GM21367 (cell line): ENCODE data around the gene MKLN1.
A peak's percentile ranks its signal among the peaks of the same experiment; 100 is the strongest.
"Not testable (repeated sequence)": the region's sequence is repeated elsewhere in the genome, so short reads cannot be mapped to it uniquely, and the experiment has no call there.

Source experiments
- ATAC-seq: cut with Tn5 transposase; IDR thresholded peaks from one replicate; pipeline ENCODE4 v1.9.1; 2021; ENCODE audit not compliant: unreplicated experiment

Gene MKLN1

DNA sequence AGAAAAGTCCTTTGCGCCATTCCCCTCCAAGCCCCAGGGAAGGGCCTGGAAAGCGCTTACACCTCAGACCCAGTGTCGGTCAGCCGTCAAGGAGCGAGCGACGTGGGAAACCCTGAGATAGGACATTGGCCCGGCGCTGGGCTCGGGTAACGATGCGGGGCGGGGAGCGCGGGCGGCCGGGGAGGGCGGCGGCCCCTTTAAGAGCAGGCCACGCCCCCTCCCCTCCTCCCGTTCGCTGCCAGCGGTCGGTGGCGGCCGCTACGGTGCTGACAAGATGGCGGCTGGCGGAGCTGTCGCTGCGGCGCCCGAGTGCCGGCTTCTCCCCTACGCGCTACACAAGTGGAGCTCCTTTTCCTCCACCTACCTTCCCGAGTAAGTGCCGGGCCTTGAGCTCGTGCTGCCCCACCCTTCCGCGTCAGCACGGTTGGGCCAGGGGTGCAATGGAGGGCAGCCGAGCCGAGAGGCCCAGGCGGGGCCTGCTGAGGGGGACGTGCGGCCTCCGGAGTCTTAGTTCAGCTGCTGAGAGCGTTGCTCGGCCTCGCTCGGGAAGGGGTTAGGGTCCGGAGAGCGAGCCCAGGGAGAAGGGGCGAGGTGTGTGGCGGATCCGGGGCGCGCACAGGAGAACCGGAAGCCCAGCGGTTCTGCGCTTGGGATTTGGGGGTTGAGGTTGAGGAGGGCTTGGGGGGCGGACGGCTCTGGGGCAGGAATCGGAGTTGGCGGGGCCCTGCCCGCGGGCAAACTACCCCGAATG lies at the start of gene MKLN1:
TSS of gene MKLN1 (plus strand) at position 251 of the 751 bp plus-strand sequence. CDS start at position 275, 24 bp downstream.
- ATAC-seq, result peak; percentile 86

DNA sequence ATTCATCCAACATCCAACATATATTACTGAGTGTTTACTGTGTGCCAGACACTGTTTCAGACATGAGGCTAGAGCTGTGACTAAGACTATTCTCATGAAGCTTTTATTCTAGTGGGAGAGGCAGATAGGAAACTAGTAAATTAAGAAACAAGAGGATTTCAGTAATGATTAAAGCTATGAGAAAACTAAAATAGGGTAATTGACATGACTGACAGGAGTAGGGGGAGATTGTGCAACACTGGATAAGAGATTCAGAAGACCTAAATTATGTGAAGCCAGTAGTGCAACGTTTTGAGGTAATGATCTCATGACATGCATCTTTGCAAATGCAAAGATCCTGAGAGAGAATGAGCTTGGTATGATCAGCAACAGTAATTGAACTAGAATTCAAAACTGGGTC lies 48.6 kb upstream of the MKLN1 start:
- no peak for ATAC-seq

DNA sequence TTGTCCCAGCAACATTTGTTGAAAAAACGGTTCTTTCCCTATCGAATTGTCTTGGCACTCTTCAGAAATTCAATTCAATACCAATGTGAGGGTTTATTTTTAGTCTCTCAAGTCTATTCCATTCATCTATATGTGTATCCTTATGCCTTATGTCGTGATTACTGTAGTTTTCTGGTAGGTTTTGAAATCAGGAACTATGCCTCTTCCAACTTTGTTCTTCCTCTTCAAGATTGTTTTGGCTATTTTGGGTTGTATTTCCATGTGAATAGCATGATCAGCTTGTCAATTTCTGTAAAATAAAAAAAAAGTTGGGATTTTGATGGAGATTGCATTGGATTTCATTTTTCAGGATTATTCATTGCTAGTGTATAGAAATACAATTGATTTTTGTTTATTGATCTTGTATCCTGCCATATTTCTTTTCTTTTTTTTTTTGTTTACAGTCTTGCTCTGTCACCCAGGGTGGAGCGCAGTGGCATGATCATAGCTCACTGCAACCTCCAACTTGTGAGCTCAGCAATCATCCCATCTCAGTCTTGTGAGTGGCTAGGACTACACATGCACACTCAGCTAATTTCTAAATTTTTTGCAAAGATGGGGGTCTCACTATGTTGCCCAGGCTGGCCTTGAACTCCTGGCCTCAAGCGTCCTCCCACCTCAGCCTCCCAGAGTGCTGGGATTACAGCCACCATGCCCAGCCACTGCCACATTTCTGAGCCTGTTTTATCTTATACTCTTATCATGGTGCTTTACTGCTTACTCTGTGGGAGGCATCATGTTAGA lies 46.2 kb upstream of the MKLN1 start:
- no peak for ATAC-seq

DNA sequence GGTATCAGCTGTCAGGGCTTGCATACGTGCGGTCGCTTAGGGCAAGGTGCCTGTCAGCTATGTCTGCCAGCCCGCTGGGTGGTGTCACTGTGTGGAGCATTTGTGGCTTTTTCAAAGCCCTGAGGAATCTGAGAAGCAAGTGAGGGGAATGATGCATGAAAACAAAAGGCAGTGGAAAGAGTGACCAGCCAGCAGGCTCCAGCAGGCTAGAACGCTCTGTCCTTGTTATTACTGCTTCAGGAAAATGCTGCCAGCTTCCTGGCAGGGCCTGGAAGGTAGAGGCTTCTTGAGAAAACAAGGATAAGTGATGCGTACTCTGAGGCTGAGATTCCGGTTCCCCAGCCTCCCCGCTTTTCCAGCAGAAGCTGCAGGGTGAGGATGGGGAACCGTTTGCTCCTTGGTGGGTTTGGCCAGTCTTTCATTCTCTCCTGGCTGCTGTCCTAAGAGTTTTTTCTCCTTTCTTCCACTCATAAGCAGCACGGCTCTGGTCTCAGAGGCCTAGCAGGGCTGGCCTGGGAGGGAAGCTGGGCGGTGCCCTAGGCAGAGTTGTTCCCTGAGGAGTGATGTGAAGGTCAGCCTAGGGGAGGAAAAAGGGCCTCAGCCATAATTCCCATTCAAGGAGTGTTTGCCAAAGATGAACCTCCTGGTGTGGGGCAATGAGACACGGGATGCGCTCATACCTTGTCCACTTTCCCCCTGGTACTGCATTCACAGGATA lies 42.8 kb upstream of the MKLN1 start:
- no peak for ATAC-seq

DNA sequence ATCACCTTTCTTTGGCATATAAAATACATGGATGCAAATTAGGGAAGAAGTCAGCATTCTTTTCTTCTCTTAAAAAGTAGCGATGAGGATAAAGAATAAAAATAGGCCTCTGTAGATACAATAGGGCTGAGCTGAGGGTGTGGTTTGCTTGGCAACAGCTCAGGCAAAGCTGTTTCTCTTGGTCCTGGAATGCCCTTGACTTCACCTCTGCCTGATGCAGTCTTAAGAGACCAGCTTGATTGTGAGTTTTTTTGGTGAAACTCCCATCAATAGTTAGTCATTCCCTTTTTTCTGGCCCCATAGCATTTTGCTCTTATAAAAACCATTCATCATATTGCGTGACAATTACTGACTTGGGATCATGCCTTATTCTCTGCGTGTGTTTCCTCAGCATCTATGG lies 42.1 kb upstream of the MKLN1 start:
- ATAC-seq, result no peak

DNA sequence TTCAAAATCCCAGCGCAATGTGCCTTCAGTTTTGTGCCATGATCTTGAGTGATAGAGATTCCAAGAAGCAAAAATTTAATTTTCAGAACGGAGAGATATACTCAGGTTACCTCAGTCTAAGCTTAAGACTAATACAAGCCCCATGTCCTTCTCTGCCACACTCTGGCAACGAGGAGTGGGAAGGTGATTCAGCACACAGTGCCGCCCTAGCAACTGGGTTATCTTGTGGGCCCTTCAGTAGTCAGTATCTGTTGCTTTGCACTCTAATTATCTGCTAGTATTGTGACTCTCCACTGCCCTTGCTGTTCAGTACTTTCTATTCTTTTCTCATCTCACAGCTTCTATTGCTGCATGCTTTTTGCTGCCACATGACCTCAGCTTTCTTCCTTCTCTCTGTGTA lies 39.2 kb upstream of the MKLN1 start:
- no peak for ATAC-seq

DNA sequence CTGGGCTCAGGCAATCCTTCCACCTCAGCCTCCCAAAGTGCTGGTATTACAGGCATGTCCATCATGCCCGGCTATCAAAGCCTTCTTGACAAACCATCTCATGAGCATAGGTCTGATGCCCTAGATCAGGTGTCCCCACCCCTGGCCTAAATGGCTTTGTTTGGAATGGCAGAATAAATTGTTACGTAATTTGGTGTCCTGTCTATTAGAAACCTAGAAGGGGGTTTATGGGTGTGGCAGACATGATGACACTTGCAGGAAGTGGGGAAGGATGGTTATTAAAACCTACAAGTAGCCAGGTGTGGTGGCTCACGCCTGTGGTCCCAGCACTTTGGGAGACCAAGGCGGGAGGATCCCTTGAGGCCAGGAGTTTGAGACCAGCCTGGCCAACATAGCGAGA lies 38.6 kb upstream of the MKLN1 start:
- no peak for ATAC-seq

DNA sequence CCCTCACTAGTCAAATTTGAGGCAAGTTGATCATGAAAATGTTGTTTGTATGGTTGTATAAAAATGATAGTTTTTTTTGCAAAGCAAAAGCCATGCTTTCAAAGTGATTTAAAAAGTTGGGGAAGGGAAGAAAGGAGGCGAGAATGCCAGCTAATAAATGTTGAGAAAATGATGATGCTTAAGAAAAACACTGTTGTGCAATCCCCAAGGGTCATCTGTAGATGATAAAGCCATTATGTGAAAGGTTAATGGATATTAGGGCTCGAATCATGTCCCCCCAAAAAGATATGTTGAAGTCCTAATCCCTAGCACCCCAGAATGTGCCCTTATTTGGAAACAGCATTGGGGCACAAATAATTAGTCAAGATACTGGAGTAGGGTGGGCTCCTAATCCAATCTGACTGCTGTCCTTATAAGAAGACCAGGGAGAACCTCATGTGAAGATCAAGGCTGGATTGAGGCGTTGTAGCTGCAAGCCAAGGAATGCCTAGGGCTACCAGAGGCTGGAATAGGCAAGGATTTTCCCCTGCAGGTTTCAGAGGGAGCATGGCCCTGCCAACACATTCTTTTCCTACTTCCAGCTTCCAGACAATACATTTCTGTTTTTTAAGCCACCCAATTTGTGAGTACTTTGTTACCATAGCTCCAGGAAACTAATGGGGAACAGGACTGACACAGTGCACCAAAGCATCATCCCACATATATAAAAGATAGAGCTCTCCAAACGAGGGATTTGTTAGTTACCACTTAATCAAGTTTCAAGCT lies 35.4 kb upstream of the MKLN1 start:
- ATAC-seq, result no peak

DNA sequence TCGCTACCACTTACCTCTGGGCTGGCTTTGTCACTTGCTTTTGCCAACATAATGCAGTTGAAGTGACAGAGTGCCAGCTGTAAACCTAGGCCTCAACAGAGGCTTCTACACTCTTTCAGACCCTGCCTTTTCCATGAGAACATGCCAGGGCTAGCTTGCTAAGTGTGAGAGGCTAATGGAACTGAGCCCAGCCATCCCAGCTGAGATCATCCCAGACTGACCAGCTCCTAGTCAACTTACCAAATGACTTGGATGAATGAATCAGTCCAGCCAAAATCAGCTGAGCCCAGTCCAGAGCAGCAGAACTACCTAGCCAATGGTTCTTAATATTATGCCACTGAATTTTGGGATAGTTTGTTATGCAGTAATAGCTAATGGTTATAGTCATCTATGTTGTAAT lies 34.7 kb upstream of the MKLN1 start:
- no peak for ATAC-seq

DNA sequence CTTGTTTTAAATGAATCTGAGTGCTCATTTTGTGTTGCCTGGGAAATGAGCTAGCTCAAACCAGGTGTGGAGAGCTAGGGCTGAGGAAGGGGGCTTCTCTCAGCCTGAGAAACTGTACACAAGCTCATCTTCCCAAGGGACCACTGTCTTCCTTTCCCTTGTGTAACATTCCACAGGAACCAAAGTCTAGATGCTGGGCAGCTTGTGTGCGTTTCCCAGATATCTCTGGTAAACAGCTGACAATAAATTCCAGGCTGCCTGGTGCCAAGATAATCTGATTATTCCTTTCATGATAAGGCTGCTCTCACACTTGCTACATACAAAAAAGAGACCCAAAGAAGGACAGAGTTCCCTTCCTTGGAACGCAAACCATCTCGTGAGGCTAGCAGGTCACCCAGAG lies 33.1 kb upstream of the MKLN1 start:
- ATAC-seq, result no peak

DNA sequence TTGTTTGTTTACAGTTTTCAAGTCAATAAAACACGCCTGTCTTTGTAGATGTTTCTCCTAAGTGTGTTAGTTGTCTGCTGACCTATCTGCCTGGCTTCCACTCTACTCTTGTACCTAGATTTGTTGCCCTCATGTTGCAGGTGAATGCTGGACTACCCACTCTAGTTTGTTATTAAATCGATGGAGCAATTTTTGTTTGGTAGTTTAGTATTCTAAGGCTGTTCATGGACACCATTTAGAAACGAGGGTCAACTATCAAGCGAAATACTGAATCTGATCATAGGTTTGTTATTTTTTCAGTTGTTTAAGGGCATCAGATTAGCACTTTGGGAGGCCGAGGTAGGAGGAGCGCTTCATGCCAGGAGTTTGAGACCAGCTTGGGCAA lies 29.1 kb upstream of the MKLN1 start:
- no peak for ATAC-seq

DNA sequence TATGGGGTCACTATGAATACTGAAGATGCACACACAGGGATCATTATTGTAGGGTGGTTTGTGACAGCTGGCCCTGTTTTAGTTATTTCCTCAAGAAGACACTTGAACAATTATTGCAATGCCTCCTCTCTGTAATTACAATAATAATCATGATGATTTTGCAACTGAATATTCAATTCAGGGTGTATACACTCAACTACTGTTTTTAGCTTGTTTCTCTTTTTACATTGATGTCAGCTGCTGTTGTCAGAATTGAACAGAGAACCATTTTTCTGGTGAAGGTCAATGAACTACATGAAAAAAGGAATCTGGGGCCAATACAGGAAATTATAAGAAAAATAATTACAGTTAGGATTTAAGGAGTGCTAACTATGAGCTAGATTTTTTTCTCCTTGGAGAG lies 28.6 kb upstream of the MKLN1 start:
- ATAC-seq, result no peak

DNA sequence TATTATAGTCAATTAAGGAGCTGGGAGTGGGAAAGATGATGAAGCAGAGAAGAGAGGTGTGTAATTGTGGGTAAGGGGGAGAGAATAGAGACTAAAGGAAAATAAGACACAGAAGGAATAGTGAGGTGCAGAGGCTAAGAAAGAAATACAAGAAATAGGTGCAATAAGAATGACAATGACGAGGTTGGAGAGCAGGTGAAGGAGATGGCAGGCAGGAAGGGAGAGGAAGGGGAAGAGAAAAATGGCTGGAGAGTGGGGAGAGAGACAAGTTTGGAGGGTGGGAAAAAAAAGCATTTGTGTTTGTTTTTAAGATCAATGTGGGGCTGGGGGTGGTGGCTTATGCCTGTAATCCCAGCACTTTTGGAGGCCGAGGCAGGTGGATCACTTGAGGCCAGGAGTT lies 27.6 kb upstream of the MKLN1 start:
- ATAC-seq, result no peak

DNA sequence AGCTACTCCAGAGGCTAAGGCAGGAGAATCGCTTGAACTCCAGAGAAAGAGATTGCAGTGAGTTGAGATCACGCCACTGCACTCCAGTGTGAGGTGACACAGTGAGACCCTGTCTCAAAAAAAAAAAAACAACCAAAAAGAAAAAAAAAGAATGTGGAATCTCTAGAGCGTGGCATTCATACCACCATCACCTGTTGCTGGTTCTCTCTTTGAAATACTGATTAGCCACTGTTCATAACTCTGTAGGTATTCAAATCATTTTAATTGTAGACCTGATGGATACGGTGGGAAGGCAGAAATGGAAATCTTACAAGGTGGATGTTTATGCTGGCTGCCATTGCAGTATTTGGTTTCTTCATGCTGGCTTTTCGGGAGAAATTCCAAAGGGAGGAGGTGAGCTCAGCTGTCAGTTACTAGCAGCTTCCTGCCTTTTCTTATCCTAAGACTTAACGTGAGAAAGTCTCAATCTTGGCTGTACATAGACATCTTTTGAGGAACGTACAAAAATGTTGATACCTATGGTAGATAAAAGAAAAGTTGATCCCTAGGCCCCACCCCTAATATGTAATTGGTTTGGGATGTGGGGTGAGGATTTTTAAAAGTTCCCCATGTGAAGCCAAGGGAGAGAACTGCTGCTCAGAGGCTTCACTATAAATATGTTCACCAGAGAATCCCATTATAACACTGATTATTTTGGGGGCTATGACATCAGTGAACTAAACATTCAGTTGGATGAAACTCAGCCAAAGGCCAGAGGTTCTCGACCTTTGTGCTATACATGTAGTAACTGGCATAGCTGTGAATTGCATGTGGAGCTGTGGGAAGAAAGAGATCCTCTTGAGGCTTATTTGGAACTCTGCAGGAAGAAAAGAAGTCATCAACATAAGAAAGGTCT lies 26.9 kb upstream of the MKLN1 start:
- ATAC-seq, result no peak

DNA sequence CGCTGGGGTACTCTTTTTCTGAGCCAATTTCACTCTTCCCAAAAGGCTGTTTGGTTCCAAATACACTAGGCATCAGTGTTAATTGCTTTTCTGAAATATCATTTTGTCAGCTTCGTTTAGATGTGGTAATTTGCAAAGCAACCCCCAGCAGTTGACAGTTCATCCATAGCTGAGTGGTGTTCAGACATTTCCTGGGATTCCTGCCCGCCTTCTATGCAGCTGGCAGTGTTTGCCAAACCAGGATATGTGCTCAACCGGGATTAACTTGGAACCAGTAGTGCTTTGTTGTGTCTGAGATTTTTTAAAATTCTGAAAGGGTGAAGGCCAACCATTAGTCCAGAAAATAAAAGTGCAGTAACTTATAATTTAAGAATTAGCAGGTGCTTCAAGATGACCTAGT lies 25.2 kb upstream of the MKLN1 start:
- no peak for ATAC-seq

DNA sequence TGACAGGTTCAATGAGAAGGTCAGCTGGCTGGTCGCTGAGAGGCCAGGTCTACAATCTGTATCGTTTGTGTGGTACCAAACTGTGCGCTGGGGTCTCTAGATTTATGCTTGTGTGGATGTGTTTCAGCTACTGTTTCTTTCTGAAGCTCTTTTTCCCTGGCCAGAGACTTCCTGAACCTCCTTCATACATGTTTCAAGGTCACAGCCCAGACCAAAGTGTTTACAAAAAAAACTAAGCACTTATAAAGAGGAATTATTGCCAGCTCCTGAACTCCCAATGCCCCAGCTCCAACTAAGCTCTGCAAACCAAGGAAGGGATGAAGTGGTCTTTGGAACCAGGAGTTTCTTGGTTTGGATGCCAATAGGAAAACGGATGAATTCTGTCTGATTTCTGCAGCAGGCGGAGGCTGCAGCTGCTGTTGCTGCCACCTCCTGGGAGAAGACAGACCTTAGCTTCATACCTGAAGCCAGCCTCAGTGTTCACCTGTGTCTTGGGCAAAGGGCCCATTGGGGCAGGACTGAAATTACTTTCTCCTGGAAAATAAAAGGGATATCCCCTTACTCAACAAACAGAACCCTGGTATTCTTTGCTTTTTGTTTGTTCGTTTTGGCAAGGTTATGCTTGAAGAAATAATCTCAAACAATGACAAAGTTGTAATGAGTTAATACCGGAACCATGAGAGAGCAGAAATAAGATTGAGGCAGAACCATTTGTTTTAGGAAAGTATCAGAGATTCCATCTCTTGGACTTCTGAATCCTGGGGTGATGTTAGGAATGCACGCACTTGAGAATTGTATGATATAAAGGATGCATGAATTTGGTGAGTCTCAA lies 24.6 kb upstream of the MKLN1 start:
- no peak for ATAC-seq

DNA sequence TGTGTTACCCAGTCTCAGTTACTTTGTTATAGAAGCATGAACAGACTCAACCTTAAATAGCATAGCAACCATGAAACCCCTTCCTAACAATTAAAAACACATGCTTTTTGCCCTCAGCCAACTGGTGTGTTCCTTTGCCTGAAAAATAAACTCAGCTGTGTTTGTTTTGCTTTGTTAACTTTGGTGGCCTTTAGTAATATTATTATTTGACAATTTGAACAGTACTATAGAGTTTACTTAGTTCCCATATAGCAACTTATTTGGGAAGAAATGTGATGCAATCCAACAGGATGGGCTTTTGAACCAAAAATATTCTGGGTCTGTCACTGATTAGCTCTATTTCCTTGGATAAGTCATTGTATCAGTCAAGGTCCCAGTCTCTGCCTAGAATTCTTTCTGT lies 22.5 kb upstream of the MKLN1 start:
- ATAC-seq, result no peak

DNA sequence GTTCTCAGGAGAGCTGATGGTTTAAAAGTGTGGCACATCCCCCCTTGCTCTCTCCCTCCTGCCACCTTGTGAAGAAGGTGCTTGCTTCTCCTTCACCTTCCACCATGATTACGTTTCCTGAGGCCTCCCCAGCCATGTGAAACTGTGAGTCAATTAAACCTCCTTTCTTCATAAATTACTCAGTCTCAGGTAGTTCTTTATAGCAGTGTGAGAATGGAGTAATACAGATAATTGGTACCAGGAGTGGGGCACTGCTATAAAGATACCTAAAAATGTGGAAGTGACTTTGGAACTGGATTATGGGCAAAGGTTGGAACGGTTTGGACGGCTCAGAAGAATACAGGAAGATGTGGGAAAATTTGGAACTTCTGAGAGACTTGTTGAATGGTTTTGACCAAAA lies 21.6 kb upstream of the MKLN1 start:
- ATAC-seq, result not testable (repeated sequence)

DNA sequence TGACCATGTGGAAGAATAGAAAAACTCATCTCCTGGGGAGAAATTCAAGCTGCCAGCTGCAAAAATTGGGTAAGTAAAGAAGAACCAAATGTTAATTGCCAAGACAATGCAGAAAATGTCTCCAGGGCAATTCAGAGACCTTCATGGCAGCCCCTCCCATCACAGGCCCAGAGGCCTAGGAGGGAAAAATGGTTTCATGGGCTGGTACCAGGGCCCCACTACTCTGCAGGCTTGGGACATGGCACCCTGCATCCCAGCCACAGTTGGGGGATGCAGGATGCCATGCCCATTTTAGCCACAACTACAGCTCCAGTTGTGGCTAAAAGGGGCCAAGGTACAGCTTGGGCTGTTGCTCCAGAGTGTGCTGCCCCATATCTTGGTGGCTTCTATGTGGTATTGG lies 20.9 kb upstream of the MKLN1 start:
- no peak for ATAC-seq
